Lower leg skin (tissue), 3 donors: ENCODE data around the gene INTS2.

Experiments
- CTCF ChIP-seq, 3 donors: fragments of 450-650 bp; IDR thresholded peaks; one replicate each; pipeline ENCODE4 v1.5.1; 2016; ENCODE audit warnings: antibody characterized with exemption in 3 of 3, mild to moderate bottlenecking in 3 of 3, moderate library complexity in 2 of 3
- POLR2A ChIP-seq, 2 donors: fragments of 450-650 bp; IDR thresholded peaks; one replicate each; pipeline ENCODE4 v1.6.1; 2016 to 2017; ENCODE audit warnings: antibody characterized with exemption in 2 of 2, mild to moderate bottlenecking in 1 of 2, moderate library complexity in 1 of 2

- TF ChIP-seq POLR2A (IDR thresholded peaks at IDR 0.05) (no peak), CTCF (IDR thresholded peaks at IDR 0.05) (no peak)
These were observed 42.9 kb downstream of the INTS2 start for GRCh38 chr17:61884864-61885263.
